H1 (cell line): ENCODE results near the gene FCRL5. TPM values are rescaled to one million over a fixed set of nuclear protein-coding genes. Genes with fewer than 3 reads are reported as not detected.

Experiments used
- TAF7 ChIP-seq: optimal IDR thresholded peaks from 2 replicates; pipeline ENCODE3; 2011; ENCODE audit warnings: low read depth, mild to moderate bottlenecking, inconsistent platforms, low read length, moderate library complexity, borderline replicate concordance
- polyA plus RNA-seq, 7 experiments: library from polyadenylated mRNA; depleted of rRNA in 3 of 7; stranded (reverse) in 5 of 7; unstranded in 2 of 7; fragments of >200 nt in 5 of 7; fragments of 200-250 nt in 2 of 7; gene quantifications; 1 replicate in 5 of 7; 2 replicates in 1 of 7; 4 replicates in 1 of 7; pipeline versions ENCODE4 v1.2.1 to v1.2.3, GENCODE V29; 2011 to 2013; ENCODE audit warnings: missing spikeins in 2 of 7, mixed read lengths in 2 of 7
- total RNA-seq: library from RNA; stranded (reverse); fragmentation: NEBNext Ultra II Directional; extraction: Animal tissue kit (Norgen Biotek cat#: 25700); gene quantifications from 2 replicates; pipeline ENCODE4 v1.2.1, GENCODE V29; 2021
- TF ChIP-seq, protein P1 (sequence below): IDR thresholded peaks from 2 replicates; pipeline ENCODE4 v1.6.1; 2012; ENCODE audit warnings: low read length, inconsistent platforms

The FCRL5 gene
- total and polyA plus RNA-seq, 2 of the 8 experiments (the other 6 are each of a cell fraction or from before 2014, with no cell fraction given) = 1.0 to 2.6 TPM

- no peak for TF ChIP-seq TAF7
- TF ChIP-seq, protein P1, sequence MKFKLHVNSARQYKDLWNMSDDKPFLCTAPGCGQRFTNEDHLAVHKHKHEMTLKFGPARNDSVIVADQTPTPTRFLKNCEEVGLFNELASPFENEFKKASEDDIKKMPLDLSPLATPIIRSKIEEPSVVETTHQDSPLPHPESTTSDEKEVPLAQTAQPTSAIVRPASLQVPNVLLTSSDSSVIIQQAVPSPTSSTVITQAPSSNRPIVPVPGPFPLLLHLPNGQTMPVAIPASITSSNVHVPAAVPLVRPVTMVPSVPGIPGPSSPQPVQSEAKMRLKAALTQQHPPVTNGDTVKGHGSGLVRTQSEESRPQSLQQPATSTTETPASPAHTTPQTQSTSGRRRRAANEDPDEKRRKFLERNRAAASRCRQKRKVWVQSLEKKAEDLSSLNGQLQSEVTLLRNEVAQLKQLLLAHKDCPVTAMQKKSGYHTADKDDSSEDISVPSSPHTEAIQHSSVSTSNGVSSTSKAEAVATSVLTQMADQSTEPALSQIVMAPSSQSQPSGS = no peak
Observed at GRCh38 chr1:157595356-157595755, 43.0 kb upstream of the FCRL5 start (continued).
